MCF 10A (cell line): ENCODE results near the gene C19orf12. TPM values are rescaled to one million over a fixed set of nuclear protein-coding genes. Genes with fewer than 3 reads are reported as not detected.

Experiments
- BruUV-seq: library from RNA; stranded (reverse); fragments of 400-500 nt; replicated peaks from 2 replicates; lab custom pipeline; 2021; lab: Mats Ljungman, UMichigan
- CTCF ChIA-PET: fragments of 300-600 bp; sonication (Branson Sonifier 250); formaldehyde crosslinking; extraction: SDS; loops from one replicate; lab custom pipeline; 2021; ENCODE audit warnings: antibody characterized with exemption, inconsistent platforms; lab: Yijun Ruan, JAX
- POLR2A ChIA-PET: fragments of 300-600, 350-650 bp; sonication (Branson Sonifier 250); formaldehyde crosslinking; extraction: SDS; loops from one replicate; lab custom pipeline; 2020; ENCODE audit warnings: antibody characterized with exemption, inconsistent platforms; lab: Yijun Ruan, JAX
- DNase-seq: peaks from one replicate; pipeline ENCODE4 v3.0.0-alpha.2; 2018; ENCODE audit not compliant: unreplicated experiment
- H3K27ac Mint-ChIP-seq: one replicate; pipeline ENCODE4 v1.8.0; 2022; ENCODE audit warnings: mild to moderate bottlenecking, low read depth, mixed read lengths; ENCODE audit not compliant: unreplicated experiment
- H3K27me3 Mint-ChIP-seq: one replicate; pipeline ENCODE4 v1.8.0; 2022; ENCODE audit warnings: mixed read lengths; ENCODE audit not compliant: insufficient read depth, unreplicated experiment
- H3K36me3 Mint-ChIP-seq: one replicate; pipeline ENCODE4 v1.8.0; 2022; ENCODE audit warnings: mild to moderate bottlenecking, moderate library complexity, mixed read lengths; ENCODE audit not compliant: insufficient read depth, unreplicated experiment
- H3K4me1 Mint-ChIP-seq: one replicate; pipeline ENCODE4 v1.8.0; 2022; ENCODE audit warnings: mixed read lengths; ENCODE audit not compliant: insufficient read depth, unreplicated experiment
- H3K4me3 Mint-ChIP-seq: one replicate; pipeline ENCODE4 v1.8.0; 2022; ENCODE audit warnings: mild to moderate bottlenecking, moderate library complexity, mixed read lengths; ENCODE audit not compliant: unreplicated experiment
- H3K9me3 Mint-ChIP-seq: one replicate; pipeline ENCODE4 v1.8.0; 2022; ENCODE audit warnings: mixed read lengths; ENCODE audit not compliant: unreplicated experiment
- CTCF ChIP-seq: fragments of 200-600 bp; IDR thresholded peaks from one replicate; pipeline ENCODE4 v1.8.0; 2022; ENCODE audit warnings: antibody characterized with exemption, mild to moderate bottlenecking; ENCODE audit not compliant: unreplicated experiment
- intact Hi-C: fragments of 100-400 bp; cut with micrococcal nuclease; formaldehyde crosslinking; loops from 2 replicates; pipeline ENCODE4 v1.14.1; 2022
- total RNA-seq: library from RNA; stranded (reverse); gene quantifications from 2 replicates; pipeline ENCODE4 v1.2.3, GENCODE V29; 2022

C19orf12 gene
- total RNA-seq, 1 experiment from 2014 or later = 21.6 TPM

GRCh38 chr19:29686285-29686805, 28.7 kb downstream of the C19orf12 start:
- Mint-ChIP-seq H3K27ac (peak overlapping the region; percentile 89), H3K36me3 (peaks cover 7% of the 10 kb centered on the region), H3K4me1 (peaks cover 34% of the 10 kb centered on the region), H3K27me3 (no peaks in the 10 kb centered on the region), H3K9me3 (peaks cover 9% of the 10 kb centered on the region), H3K4me3 (no peak overlapping the region)
- BruUV-seq = no TSS peak
- CTCF ChIA-PET = interaction anchor here (0.6 to 2.4 kb wide), 4 partner anchors 8 to 76 kb away, joined by 3 to 10 read pairs (median 6); no protein-coding TSS in a partner anchor
- DNase-seq = no peak
- TF ChIP-seq CTCF = no peak
- intact Hi-C loops = loop anchor here (2.0 kb wide), 1 partner anchor 22 kb away; the partner anchor contains the start of gene PLEKHF1
- POLR2A ChIA-PET = no interaction called here

GRCh38 chr19:29685326-29685725, 29.7 kb downstream of the C19orf12 start:
- ChIA-PET CTCF (interaction anchor here (1.0 to 2.4 kb wide), 2 partner anchors 9 to 75 kb away, joined by 3 to 10 read pairs; no protein-coding TSS in a partner anchor), POLR2A (interaction anchor here (0.6 to 1.0 kb wide), 2 partner anchors 26 to 80 kb away, joined by 3 read pairs; no protein-coding TSS in a partner anchor)
- intact Hi-C loops = no loop called here
- Mint-ChIP-seq H3K4me3 (no peak overlapping the region), H3K27ac (peak overlapping the region; percentile 65), H3K4me1 (peaks cover 34% of the 10 kb centered on the region), H3K9me3 (peaks cover 9% of the 10 kb centered on the region), H3K27me3 (no peaks in the 10 kb centered on the region), H3K36me3 (peaks cover 7% of the 10 kb centered on the region)
- no peak for TF ChIP-seq CTCF
- peak; percentile 70 for DNase-seq
- BruUV-seq = no TSS peak

- BruUV-seq = no TSS peak
- Mint-ChIP-seq H3K27ac (no peak overlapping the region), H3K27me3 (no peaks in the 10 kb centered on the region), H3K36me3 (no peaks in the 10 kb centered on the region), H3K4me3 (no peak overlapping the region), H3K4me1 (peaks cover 27% of the 10 kb centered on the region), H3K9me3 (no peaks in the 10 kb centered on the region)
- POLR2A ChIA-PET = no interaction called here
- TF ChIP-seq CTCF = no peak
- intact Hi-C loops = no loop called here
- CTCF ChIA-PET = interaction anchor here (0.5 kb wide), 1 partner anchor 125 kb away, joined by 5 read pairs; no protein-coding TSS in a partner anchor
- no peak for DNase-seq
Measured at GRCh38 chr19:29683009-29683408, 32.1 kb downstream of the C19orf12 start.

GRCh38 chr19:29682236-29682895, 32.7 kb downstream of the C19orf12 start:
- ChIA-PET POLR2A (interaction anchor here (1.4 kb wide), 1 partner anchor 76 kb away, joined by 5 read pairs; the partner anchor contains the start of gene POP4), CTCF (interaction anchor here (0.6 kb wide), 1 partner anchor 34 kb away, joined by 3 read pairs; no protein-coding TSS in a partner anchor)
- intact Hi-C loops = no loop called here
- peaks cover 20% of the 10 kb centered on the region for H3K4me1 Mint-ChIP-seq
- no TSS peak for BruUV-seq
- no peaks in the 10 kb centered on the region for H3K27me3 Mint-ChIP-seq
- DNase-seq = no peak
- H3K27ac Mint-ChIP-seq = no peak overlapping the region
- H3K4me3 Mint-ChIP-seq = no peak overlapping the region
- no peaks in the 10 kb centered on the region for H3K36me3 Mint-ChIP-seq
- H3K9me3 Mint-ChIP-seq = no peaks in the 10 kb centered on the region
- no peak for TF ChIP-seq CTCF
